ENCODE data around the gene MERTK.
A peak's percentile ranks its signal among the peaks of the same experiment; 100 is the strongest.
"Not testable (repeated sequence)": the region's sequence is repeated elsewhere in the genome, so short reads cannot be mapped to it uniquely, and the experiment has no call there.

The MERTK gene

DNA sequence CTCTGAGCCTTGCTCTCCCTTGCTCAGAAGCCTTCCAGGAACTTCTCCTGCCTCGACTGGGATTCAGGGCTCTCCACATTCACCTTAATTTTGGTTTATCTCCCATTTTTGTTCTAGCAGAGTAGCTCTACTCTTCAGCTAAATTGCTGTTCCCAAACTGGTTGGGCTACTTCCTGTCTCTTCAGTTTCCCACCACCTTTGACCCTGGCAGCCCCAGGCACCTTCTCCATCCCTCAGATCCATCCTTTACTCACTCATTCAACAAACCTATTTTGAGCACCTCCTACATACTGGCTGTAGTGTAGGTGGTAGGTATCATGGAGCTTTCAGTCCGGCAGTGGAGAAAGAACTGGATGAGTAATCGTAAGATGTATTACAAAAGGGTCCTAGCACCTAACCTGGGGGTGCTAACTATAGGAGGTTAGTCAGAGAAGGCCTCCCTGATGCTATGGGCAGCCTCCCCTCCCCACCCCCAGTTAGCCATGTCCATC, 26.3 kb downstream of the MERTK start:
- H3K9ac ChIP-seq, result no peak overlapping the region
- H4K20me1 ChIP-seq, result no peaks in the 10 kb centered on the region
- no peaks in the 10 kb centered on the region for H3K27me3 ChIP-seq
- no peaks in the 10 kb centered on the region for H3K9me3 ChIP-seq
- peaks cover 29% of the 10 kb centered on the region for H3K4me1 ChIP-seq
- no peak overlapping the region for H3K4me3 ChIP-seq
- H3K27ac ChIP-seq, result no peak overlapping the region
- no peaks in the 10 kb centered on the region for H3K36me3 ChIP-seq
- no peak for TF ChIP-seq Cebpa-rat (IDR thresholded peaks at IDR 0.05)
- H3K4me2 ChIP-seq, result no peak overlapping the region; the same call in 1 of the 2 replicates

DNA sequence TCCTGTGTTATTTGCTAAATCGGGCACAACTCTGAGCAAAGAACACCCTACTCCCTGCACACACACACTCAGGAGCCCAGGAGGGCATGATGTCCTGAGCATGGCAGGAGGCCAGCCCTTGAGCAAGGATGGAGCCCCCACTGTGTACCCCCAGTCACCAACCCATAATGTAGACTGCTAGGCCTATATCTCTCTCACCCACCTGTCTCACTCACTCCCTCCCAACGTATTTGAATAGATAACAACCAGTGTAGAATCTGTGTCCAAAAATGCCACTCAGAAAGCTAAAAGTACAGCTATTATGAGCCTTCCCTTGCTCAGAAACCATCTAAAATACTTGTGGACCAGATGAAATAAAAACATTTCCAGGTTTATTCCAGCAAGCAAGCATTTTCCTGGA, 29.3 kb downstream of the MERTK start:
- no peaks in the 10 kb centered on the region for H4K20me1 ChIP-seq
- no peak overlapping the region for H3K9ac ChIP-seq
- no peak overlapping the region for H3K4me2 ChIP-seq
- H3K27me3 ChIP-seq, result no peaks in the 10 kb centered on the region
- H3K4me1 ChIP-seq, result peaks cover 40% of the 10 kb centered on the region
- no peak for TF ChIP-seq Cebpa-rat (IDR thresholded peaks at IDR 0.05)
- no peaks in the 10 kb centered on the region for H3K36me3 ChIP-seq
- H3K4me3 ChIP-seq, result no peak overlapping the region
- H3K27ac ChIP-seq, result no peak overlapping the region
- no peaks in the 10 kb centered on the region for H3K9me3 ChIP-seq

DNA sequence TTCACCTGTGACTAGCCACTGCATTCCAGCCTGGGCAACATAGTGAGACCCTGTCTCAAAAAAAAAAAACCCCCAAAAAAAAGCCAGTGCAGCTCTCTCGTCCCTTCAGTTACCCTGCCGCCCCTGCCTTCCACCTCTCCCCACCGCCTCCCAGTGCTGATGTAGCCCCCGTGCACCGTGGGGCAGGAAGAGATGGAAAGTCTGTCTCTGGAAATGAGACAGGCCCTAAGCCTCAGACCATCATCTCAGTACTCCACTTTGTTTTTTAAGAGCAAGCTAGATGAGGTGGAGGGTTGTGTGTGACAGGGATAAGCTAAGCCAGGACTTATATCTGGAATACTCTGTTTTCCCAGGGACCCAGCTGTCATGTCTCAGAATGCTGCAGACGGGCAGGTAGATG, 32.0 kb downstream of the MERTK start:
- H3K4me3 ChIP-seq, result no peak overlapping the region
- peak overlapping the region; percentile 38; the same call in 1 of the 2 replicates for H3K9ac ChIP-seq
- TF ChIP-seq Cebpa-rat (IDR thresholded peaks at IDR 0.05), result no peak
- H3K9me3 ChIP-seq, result no peaks in the 10 kb centered on the region
- peak overlapping the region; percentile 32 for H3K4me2 ChIP-seq
- no peaks in the 10 kb centered on the region for H3K27me3 ChIP-seq
- no peak overlapping the region for H3K27ac ChIP-seq
- no peaks in the 10 kb centered on the region for H3K36me3 ChIP-seq
- H4K20me1 ChIP-seq, result no peaks in the 10 kb centered on the region
- peaks cover 23% of the 10 kb centered on the region for H3K4me1 ChIP-seq

DNA sequence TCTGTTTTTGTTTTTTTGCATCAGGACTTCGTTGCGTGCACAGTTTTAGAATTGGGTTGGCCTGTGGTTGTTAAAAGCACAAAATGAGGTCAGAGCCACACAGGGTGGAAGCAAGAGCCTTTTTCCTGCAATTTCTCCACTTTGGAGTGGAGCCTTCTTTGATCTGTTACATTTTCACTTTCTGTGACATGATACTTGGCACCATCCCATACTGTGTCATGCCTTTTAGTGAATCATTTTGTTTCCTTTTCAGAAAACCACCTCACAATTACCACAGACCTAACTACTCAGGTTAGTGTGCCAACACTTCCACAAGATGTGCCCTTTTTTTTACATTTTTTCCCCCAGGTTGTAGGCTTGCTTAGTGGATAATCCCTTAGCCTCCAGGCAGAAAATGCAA, 32.5 kb downstream of the MERTK start:
- Histone ChIP-seq H3K4me3 (no peak overlapping the region), H3K36me3 (no peaks in the 10 kb centered on the region), H4K20me1 (no peaks in the 10 kb centered on the region), H3K4me1 (peaks cover 23% of the 10 kb centered on the region), H3K27me3 (no peaks in the 10 kb centered on the region), H3K9ac (peak overlapping the region; percentile 38; the same call in 1 of the 2 replicates), H3K27ac (no peak overlapping the region), H3K4me2 (peak overlapping the region; percentile 32), H3K9me3 (no peaks in the 10 kb centered on the region)
- no peak for TF ChIP-seq Cebpa-rat (IDR thresholded peaks at IDR 0.05)

DNA sequence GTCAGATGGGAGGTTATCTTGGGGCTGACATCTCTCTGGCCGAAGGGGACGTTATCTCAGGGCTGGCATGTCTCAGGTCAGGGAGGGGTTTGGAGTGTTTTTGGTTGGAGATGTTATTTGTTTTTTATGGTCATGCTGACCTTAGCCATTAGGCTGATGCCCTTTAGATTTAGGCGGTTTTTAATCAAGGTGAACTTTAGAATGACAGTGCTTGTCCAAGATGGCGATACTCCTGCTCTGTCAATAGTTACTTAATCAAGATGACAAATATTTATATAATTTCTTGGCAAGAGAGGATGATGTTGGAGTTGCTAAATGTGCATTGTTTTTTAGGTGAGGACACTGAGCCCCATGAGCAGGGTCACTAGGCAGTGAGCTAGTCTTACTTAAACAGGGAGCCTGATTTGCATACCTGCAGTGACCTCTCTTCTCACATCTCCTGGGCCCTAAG, 34.5 kb downstream of the MERTK start:
- no peaks in the 10 kb centered on the region for H3K9me3 ChIP-seq
- no peak overlapping the region for H3K9ac ChIP-seq
- TF ChIP-seq Cebpa-rat (IDR thresholded peaks at IDR 0.05), result no peak
- no peak overlapping the region for H3K4me3 ChIP-seq
- H3K4me2 ChIP-seq, result no peak overlapping the region
- no peak overlapping the region for H3K27ac ChIP-seq
- peaks cover 23% of the 10 kb centered on the region for H3K4me1 ChIP-seq
- H3K27me3 ChIP-seq, result no peaks in the 10 kb centered on the region
- no peaks in the 10 kb centered on the region for H3K36me3 ChIP-seq
- H4K20me1 ChIP-seq, result no peaks in the 10 kb centered on the region

DNA sequence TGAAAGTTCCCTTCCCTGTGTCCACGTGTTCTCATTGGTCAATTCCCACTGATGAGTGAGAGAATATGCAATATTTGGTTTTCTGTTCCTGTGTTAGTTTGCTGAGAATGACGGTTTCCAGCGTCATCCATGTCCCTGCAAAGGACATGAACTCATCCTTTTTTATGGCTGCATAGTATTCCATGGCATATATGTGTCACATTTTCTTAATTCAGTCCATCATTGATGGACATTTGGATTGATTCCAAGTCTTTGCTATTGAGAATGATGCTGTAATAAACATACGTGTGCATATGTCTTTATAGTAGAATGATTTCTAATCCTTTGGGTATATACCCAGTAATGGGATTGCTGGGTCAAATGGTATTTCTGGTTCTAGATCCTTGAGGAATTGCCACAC, 35.5 kb downstream of the MERTK start:
- H3K4me2 ChIP-seq, H4K20me1 ChIP-seq, H3K9me3 ChIP-seq, H3K27ac ChIP-seq, H3K36me3 ChIP-seq, H3K27me3 ChIP-seq, H3K4me3 ChIP-seq, H3K9ac ChIP-seq: not testable (repeated sequence)
- H3K4me1 ChIP-seq, result peaks cover 33% of the 10 kb centered on the region

DNA sequence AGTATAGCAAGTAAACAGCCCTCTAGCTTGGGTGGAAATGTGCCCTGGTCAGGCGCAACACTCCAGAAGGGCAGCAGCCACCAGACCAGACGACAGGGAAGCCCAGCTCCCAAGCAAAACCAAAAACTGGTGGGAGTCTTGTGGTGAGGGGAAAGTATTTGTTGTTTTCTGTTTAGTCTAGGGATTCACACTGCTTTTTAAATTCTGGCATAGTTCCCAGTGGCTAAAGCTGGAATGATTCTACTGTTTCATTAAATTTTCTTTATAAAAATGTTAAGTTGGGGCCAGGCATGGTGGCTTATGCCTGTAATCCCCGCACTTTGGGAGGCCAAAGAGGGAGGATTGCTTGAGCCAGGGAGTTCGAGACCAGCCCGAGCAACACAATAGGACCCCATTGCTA, 38.5 kb downstream of the MERTK start:
- Histone ChIP-seq H3K4me3 (no peak overlapping the region), H3K9ac (no peak overlapping the region), H3K4me1 (peaks cover 11% of the 10 kb centered on the region; the same call in 1 of the 2 replicates), H3K27ac (no peak overlapping the region), H3K36me3 (no peaks in the 10 kb centered on the region), H4K20me1 (no peaks in the 10 kb centered on the region), H3K4me2 (no peak overlapping the region), H3K9me3 (no peaks in the 10 kb centered on the region), H3K27me3 (no peaks in the 10 kb centered on the region)
- no peak for TF ChIP-seq Cebpa-rat (IDR thresholded peaks at IDR 0.05)

DNA sequence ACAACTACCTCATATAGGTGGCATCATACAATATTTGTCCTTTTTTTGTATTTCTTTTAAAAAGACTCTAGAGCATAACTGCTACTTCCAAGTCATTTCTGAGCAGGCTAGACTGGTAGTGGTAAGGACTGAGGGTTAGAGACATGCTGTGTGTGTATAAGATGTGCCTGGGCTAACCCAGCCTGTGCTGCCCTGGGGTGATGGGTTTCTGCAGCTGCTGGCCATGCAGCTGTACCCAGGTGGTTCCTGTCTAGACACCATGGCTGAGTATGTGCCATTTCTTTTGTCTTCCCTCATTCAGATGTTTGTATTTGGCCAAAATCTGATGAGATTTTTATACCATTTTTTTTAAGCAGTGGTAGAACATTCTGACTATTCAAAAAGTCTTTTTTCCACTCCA, 40.0 kb downstream of the MERTK start:
- Histone ChIP-seq H3K27me3 (no peaks in the 10 kb centered on the region), H3K36me3 (no peaks in the 10 kb centered on the region), H3K27ac (no peak overlapping the region), H3K9ac (no peak overlapping the region), H3K4me3 (no peak overlapping the region), H3K4me1 (peaks cover 11% of the 10 kb centered on the region; the same call in 1 of the 2 replicates), H3K4me2 (peak overlapping the region; percentile 16; the same call in 1 of the 2 replicates), H3K9me3 (no peaks in the 10 kb centered on the region), H4K20me1 (no peaks in the 10 kb centered on the region)
- no peak for TF ChIP-seq Cebpa-rat (IDR thresholded peaks at IDR 0.05)

DNA sequence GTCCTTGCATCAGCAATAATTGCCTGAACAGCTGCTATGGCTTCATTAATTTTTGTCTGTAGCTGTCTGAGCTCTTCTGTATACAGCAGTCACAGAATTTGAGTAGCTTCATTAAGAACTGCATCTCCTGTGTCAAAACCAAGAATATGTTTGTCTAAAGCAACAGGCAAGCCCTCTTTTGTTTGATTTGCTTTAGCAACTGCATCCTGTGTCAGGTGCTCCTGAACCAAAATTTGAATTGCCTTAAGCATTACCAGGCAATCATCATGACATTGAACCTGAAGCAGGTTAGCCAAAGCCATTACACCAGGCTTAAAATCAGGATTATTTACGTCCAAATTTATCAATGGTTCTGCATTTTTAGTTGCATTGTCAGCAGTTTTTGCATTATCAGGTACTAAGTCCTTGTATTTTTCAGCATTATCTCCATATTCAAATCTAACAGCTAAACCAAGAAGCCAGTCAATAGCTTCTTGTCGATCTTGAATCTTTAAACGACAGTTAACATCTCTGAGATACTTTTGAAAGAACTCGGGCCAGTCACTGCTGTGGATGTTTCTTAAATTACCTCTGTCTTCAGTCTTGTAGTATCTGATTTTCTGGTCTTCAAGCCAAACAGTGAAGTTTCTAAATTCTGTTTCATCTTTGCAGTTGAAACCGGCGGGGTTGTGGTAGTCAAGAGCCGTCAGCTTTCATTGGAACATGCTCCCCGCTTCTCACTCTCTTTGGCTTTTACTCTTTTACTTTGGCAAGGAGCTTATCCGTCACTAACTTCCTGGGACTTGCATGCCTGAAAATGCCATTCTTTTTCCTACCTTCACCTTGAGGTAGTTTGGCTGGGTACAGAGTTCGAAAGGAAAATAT, 42.2 kb downstream of the MERTK start:
- Histone ChIP-seq H3K36me3 (no peaks in the 10 kb centered on the region), H3K4me2 (no peak overlapping the region), H3K4me1 (peaks cover 11% of the 10 kb centered on the region; the same call in 1 of the 2 replicates), H3K27me3 (no peaks in the 10 kb centered on the region), H3K9me3 (no peaks in the 10 kb centered on the region), H3K4me3 (no peak overlapping the region), H3K9ac (no peak overlapping the region), H4K20me1 (no peaks in the 10 kb centered on the region), H3K27ac (no peak overlapping the region)
- no peak for TF ChIP-seq Cebpa-rat (IDR thresholded peaks at IDR 0.05)

DNA sequence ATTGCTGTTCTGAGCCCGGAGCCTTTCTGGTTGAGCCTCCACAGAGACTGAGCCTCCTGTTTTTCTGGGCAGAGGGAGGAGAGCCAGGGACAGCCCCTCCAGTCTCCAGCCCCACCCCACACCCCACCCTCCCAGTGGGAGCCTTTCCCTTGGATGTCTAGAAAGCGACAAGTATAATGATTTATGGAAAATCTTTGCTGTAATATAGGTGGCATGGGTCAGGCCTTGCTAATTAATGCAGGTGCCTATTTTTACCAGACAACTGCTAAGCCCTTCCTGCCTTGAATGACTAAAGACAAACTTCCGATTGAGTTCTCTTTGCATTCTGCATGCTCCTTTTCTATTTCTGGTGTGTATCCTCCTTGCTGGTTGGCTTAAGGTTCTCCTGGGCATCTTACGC, 43.1 kb downstream of the MERTK start:
- Histone ChIP-seq H4K20me1 (no peaks in the 10 kb centered on the region), H3K9me3 (no peaks in the 10 kb centered on the region), H3K9ac (no peak overlapping the region), H3K36me3 (no peaks in the 10 kb centered on the region), H3K4me2 (no peak overlapping the region), H3K27me3 (no peaks in the 10 kb centered on the region), H3K27ac (no peak overlapping the region), H3K4me3 (no peak overlapping the region), H3K4me1 (peaks cover 11% of the 10 kb centered on the region; the same call in 1 of the 2 replicates)
- no peak for TF ChIP-seq Cebpa-rat (IDR thresholded peaks at IDR 0.05)

Measured in BLaER1 (cell line).